B cell (primary cell): ENCODE results near the gene CPNE4. TPM values are rescaled to one million over a fixed set of nuclear protein-coding genes. Genes with fewer than 3 reads are reported as not detected.

Experiments used
- ATAC-seq: fragments of 200-7000 bp; cut with Tn5 transposase; one replicate; pipeline ENCODE4 v1.10.0; 2021; ENCODE audit warnings: low read depth, mild to moderate bottlenecking, moderate number of reproducible peaks, moderate library complexity
- CTCF ChIA-PET: fragments of 350-600 bp; sonication (Branson Sonifier 250); formaldehyde crosslinking; loops from one replicate; lab custom pipeline; 2021; ENCODE audit warnings: antibody characterized with exemption, inconsistent platforms; lab: Charles Lee
- POLR2A ChIA-PET: fragments of 350-600 bp; sonication (Branson Sonifier 250); formaldehyde crosslinking; loops from one replicate; lab custom pipeline; 2021; ENCODE audit warnings: antibody characterized with exemption; lab: Charles Lee
- DNase-seq: peaks from one replicate; pipeline ENCODE4 v3.0.0; 2013
- H2AFZ ChIP-seq: 2 replicates; pipeline ENCODE4 v1.6.1; 2012; ENCODE audit warnings: mild to moderate bottlenecking, low read depth, low read length; ENCODE audit not compliant: insufficient read depth, poor library complexity, severe bottlenecking
- H3K27ac ChIP-seq, 2 donors: 1 replicate in 1 of 2; 2 replicates in 1 of 2; pipeline ENCODE4 v1.5.1; 2012 to 2013; ENCODE audit warnings: low read length in 2 of 2, mild to moderate bottlenecking in 2 of 2, moderate library complexity in 1 of 2
- H3K27me3 ChIP-seq, 4 experiments: fragments of 200-600 bp in 1 of 4; sonication (generic) in 1 of 4; replicated peaks in 1 of 4; 1 replicate in 2 of 4; 2 replicates in 2 of 4; pipeline versions ENCODE4 v1.6.1 to v1.7.0; 2013 to 2016; ENCODE audit warnings: low read length in 3 of 4, mild to moderate bottlenecking in 2 of 4, mixed read lengths in 1 of 4, moderate library complexity in 1 of 4; ENCODE audit not compliant: insufficient read depth in 4 of 4, control insufficient read depth in 3 of 4; ENCODE audit errors: control extremely low read depth in 1 of 4
- H3K36me3 ChIP-seq, 2 experiments: replicated peaks in 1 of 2; 1 replicate in 1 of 2; 2 replicates in 1 of 2; pipeline versions ENCODE4 v1.6.1 to v1.7.1; 2013; ENCODE audit warnings: low read length in 1 of 2; ENCODE audit not compliant: insufficient read depth in 2 of 2, control insufficient read depth in 1 of 2; ENCODE audit errors: control extremely low read depth in 1 of 2, extremely low read depth in 1 of 2
- H3K4me1 ChIP-seq, 2 donors: fragments of 200-600 bp in 1 of 2; sonication (generic) in 1 of 2; 1 replicate in 1 of 2; 2 replicates in 1 of 2; pipeline versions ENCODE4 v1.5.1 to v1.6.1; 2013 to 2017; ENCODE audit warnings: low read length in 2 of 2; ENCODE audit not compliant: control insufficient read depth in 2 of 2, insufficient read depth in 2 of 2
- H3K4me2 ChIP-seq: replicated peaks from 2 replicates; pipeline ENCODE3; 2012; ENCODE audit warnings: mild to moderate bottlenecking, low read depth, low read length; ENCODE audit not compliant: poor library complexity, severe bottlenecking
- H3K4me3 ChIP-seq, 5 experiments: fragments of 200-600 bp in 1 of 5; sonication (generic) in 1 of 5; 1 replicate in 3 of 5; 2 replicates in 2 of 5; pipeline versions ENCODE4 v1.5.1 to v1.7.0; 2011 to 2016; ENCODE audit warnings: low read length in 4 of 5, mild to moderate bottlenecking in 4 of 5, low read depth in 2 of 5, control low read depth in 1 of 5, moderate library complexity in 1 of 5; ENCODE audit not compliant: insufficient read depth in 1 of 5; ENCODE audit errors: control extremely low read depth in 1 of 5, extremely low read depth in 1 of 5
- H3K79me2 ChIP-seq: fragments of 200-600 bp; sonication (generic); one replicate; pipeline ENCODE4 v1.6.0; 2016; ENCODE audit warnings: low read length; ENCODE audit not compliant: control insufficient read depth, insufficient read depth
- H3K9ac ChIP-seq: fragments of 200-600 bp; sonication (generic); 2 replicates; pipeline ENCODE4 v1.6.1; 2017; ENCODE audit warnings: mild to moderate bottlenecking, low read length, moderate library complexity
- H3K9me3 ChIP-seq, 3 donors: one replicate each; pipeline versions ENCODE4 v1.6.1 to v1.7.1; 2013; ENCODE audit warnings: low read length in 2 of 3; ENCODE audit not compliant: control insufficient read depth in 2 of 3, insufficient read depth in 1 of 3; ENCODE audit errors: control extremely low read depth in 1 of 3
- H4K20me1 ChIP-seq: 2 replicates; pipeline ENCODE4 v1.6.0; 2012; ENCODE audit warnings: mild to moderate bottlenecking, low read length; ENCODE audit not compliant: insufficient read depth, control insufficient read depth, poor library complexity, severe bottlenecking
- H3K27ac Mint-ChIP-seq: one replicate; pipeline ENCODE4 v1.8.0; 2021; ENCODE audit warnings: mixed read lengths
- H3K27me3 Mint-ChIP-seq: one replicate; pipeline ENCODE4 v1.8.0; 2021; ENCODE audit warnings: mixed read lengths
- H3K4me1 Mint-ChIP-seq: one replicate; pipeline ENCODE4 v1.8.0; 2021; ENCODE audit warnings: mixed read lengths
- H3K4me3 Mint-ChIP-seq: one replicate; pipeline ENCODE4 v1.8.0; 2021; ENCODE audit warnings: mixed read lengths
- H3K9me3 Mint-ChIP-seq: one replicate; pipeline ENCODE4 v1.8.0; 2022; ENCODE audit warnings: mixed read lengths; ENCODE audit not compliant: insufficient read depth
- CTCF ChIP-seq: fragments of 200-600 bp; IDR thresholded peaks from one replicate; pipeline ENCODE4 v1.8.0; 2022; ENCODE audit warnings: antibody characterized with exemption, mild to moderate bottlenecking
- EZH2 ChIP-seq: IDR thresholded peaks from 2 replicates; pipeline ENCODE4 v1.6.1; 2012; ENCODE audit warnings: borderline replicate concordance, low read depth, mild to moderate bottlenecking, moderate library complexity, low read length; ENCODE audit not compliant: insufficient read depth, poor library complexity, severe bottlenecking
- WGBS: methylation state at CpG from one replicate; pipeline ENCODE4 v1.1.5; 2013; ENCODE audit warnings: missing lambda C conversion rate; ENCODE audit not compliant: insufficient coverage; 5-methylcytosine and 5-hydroxymethylcytosine counted together
- intact Hi-C: fragments of 100-400 bp; cut with micrococcal nuclease; formaldehyde crosslinking; loops from one replicate; pipeline ENCODE4 v1.10.0; 2022
- polyA plus RNA-seq: library from polyadenylated mRNA; depleted of rRNA; stranded (reverse); fragments of >200 nt; gene quantifications from 2 replicates; pipeline ENCODE4 v1.2.3, GENCODE V29; 2012
- total RNA-seq, 2 donors: library from RNA; stranded (reverse); fragments of 120-200 nt in 1 of 2; gene quantifications; 1 replicate in 1 of 2; 2 replicates in 1 of 2; pipeline versions ENCODE4 v1.2.3 to v1.2.4, GENCODE V29; 2013 to 2022

Gene CPNE4
- total and polyA plus RNA-seq, 2 donors (not counting 1 experiment from before 2014, with no cell fraction given), result not detected

GRCh38 chr3:131699001-131699400, 335.8 kb downstream of the CPNE4 start:
- H3K9me3 ChIP-seq, result no peaks in the 10 kb centered on the region
- DNase-seq (no peak), ATAC-seq (no peak)
- no peaks in the 10 kb centered on the region for H3K4me1 ChIP-seq
- H3K4me2 ChIP-seq, result no peak overlapping the region
- H3K4me3 ChIP-seq, result no peak overlapping the region
- no peak overlapping the region for H3K27ac Mint-ChIP-seq
- TF ChIP-seq CTCF (no peak), EZH2 (no peak)
- peaks cover 2% of the 10 kb centered on the region for H3K9me3 Mint-ChIP-seq
- H3K79me2 ChIP-seq, result no peaks in the 10 kb centered on the region
- no peak overlapping the region for H3K4me3 Mint-ChIP-seq
- no peak overlapping the region for H3K9ac ChIP-seq
- H3K36me3 ChIP-seq, result no peaks in the 10 kb centered on the region
- CTCF ChIA-PET, result no interaction called here
- no peak overlapping the region for H3K27ac ChIP-seq
- H3K4me1 Mint-ChIP-seq, result no peaks in the 10 kb centered on the region
- no peaks in the 10 kb centered on the region for H3K27me3 Mint-ChIP-seq
- WGBS, result no CpG with 5 or more reads among the region's 1 CpG
- POLR2A ChIA-PET, result no interaction called here
- intact Hi-C loops, result no loop called here
- no peaks in the 10 kb centered on the region for H4K20me1 ChIP-seq
- no peak overlapping the region for H2AFZ ChIP-seq
- no peaks in the 10 kb centered on the region for H3K27me3 ChIP-seq

DNA sequence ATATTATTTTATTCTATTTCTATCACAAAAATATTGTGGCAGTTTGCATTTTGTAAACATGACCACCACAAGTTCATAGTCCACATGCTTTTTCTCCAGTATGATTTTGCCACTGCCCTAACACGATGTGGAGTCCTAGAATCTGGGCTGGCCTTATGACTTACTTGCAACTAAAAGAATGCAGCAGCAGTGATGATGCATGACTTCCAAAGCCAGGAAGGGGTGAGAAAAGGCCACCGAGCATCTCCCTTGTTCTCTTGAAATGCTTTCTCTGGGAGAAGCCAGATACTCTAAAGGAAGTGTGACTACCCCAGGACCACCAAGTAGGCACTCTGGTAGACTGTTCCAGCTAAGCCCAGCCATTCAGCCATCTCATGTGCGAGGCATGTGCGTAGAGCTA, 340.4 kb downstream of the CPNE4 start:
- CTCF ChIA-PET, result no interaction called here
- ATAC-seq, result no peak
- H3K27ac Mint-ChIP-seq, result no peak overlapping the region
- intact Hi-C loops, result no loop called here
- Histone ChIP-seq H3K27ac (no peak overlapping the region), H4K20me1 (no peaks in the 10 kb centered on the region), H3K4me3 (no peak overlapping the region), H3K79me2 (no peaks in the 10 kb centered on the region), H3K4me1 (no peaks in the 10 kb centered on the region), H3K4me2 (no peak overlapping the region), H3K9ac (no peak overlapping the region), H3K36me3 (no peaks in the 10 kb centered on the region), H3K27me3 (no peaks in the 10 kb centered on the region), H3K9me3 (no peaks in the 10 kb centered on the region), H2AFZ (no peak overlapping the region)
- H3K9me3 Mint-ChIP-seq, result no peaks in the 10 kb centered on the region
- H3K27me3 Mint-ChIP-seq, result peaks cover 2% of the 10 kb centered on the region
- no peak overlapping the region for H3K4me3 Mint-ChIP-seq
- DNase-seq, result no peak
- POLR2A ChIA-PET, result no interaction called here
- 87% methylated on average over 4 of the region's 4 CpGs for WGBS
- no peaks in the 10 kb centered on the region for H3K4me1 Mint-ChIP-seq
- TF ChIP-seq EZH2, result no peak
- TF ChIP-seq CTCF, result no peak
